Stimulated activated CD4-positive, alpha-beta T cell treated with anti-CD3 and anti-CD28 coated beads, Interleukin-4, amount 100 ng/mL, for 1 hour (primary cell): ENCODE data around the gene MFSD6.
A peak's percentile ranks its signal among the peaks of the same experiment; 100 is the strongest.
"Not testable (repeated sequence)": the region's sequence is repeated elsewhere in the genome, so short reads cannot be mapped to it uniquely, and the experiment has no call there.

Experiments
- DNase-seq: peaks from one replicate; pipeline ENCODE4 v3.0.0-alpha.2; 2020

Gene MFSD6

GRCh38 chr2:190407662-190408537, at the start of gene MFSD6:
Gene MFSD6, plus strand, starts transcription at chr2:190408355. Its CDS starts 27,675 bp downstream, at chr2:190436030.
- peak; percentile 62 for DNase-seq

- DNase-seq: not testable (repeated sequence)
Measured at GRCh38 chr2:190358655-190359448, 49.3 kb upstream of the MFSD6 start.

- DNase-seq: no peak
Measured at GRCh38 chr2:190360561-190360960, 47.6 kb upstream of the MFSD6 start.

- DNase-seq: no peak
Measured at GRCh38 chr2:190360965-190361364, 47.2 kb upstream of the MFSD6 start.

GRCh38 chr2:190361572-190361971, 46.6 kb upstream of the MFSD6 start:
- DNase-seq: no peak

GRCh38 chr2:190362894-190363293, 45.3 kb upstream of the MFSD6 start:
- no peak for DNase-seq

- DNase-seq: no peak
Measured at GRCh38 chr2:190365499-190366204, 42.5 kb upstream of the MFSD6 start.

- no peak for DNase-seq
Measured at GRCh38 chr2:190366248-190366753, 41.9 kb upstream of the MFSD6 start.

GRCh38 chr2:190367091-190367490, 41.1 kb upstream of the MFSD6 start:
- no peak for DNase-seq

- DNase-seq: no peak
Measured at GRCh38 chr2:190369635-190370034, 38.5 kb upstream of the MFSD6 start.

GRCh38 chr2:190376083-190376482, 32.1 kb upstream of the MFSD6 start:
- DNase-seq: no peak

GRCh38 chr2:190376591-190377245, 31.4 kb upstream of the MFSD6 start:
- DNase-seq: no peak

GRCh38 chr2:190378880-190379237, 29.3 kb upstream of the MFSD6 start:
- no peak for DNase-seq

GRCh38 chr2:190379249-190379964, 28.7 kb upstream of the MFSD6 start:
- DNase-seq: no peak

GRCh38 chr2:190380962-190381412, 27.2 kb upstream of the MFSD6 start:
- DNase-seq: no peak

- no peak for DNase-seq
Measured at GRCh38 chr2:190382851-190383250, 25.3 kb upstream of the MFSD6 start.

GRCh38 chr2:190387422-190387821, 20.7 kb upstream of the MFSD6 start:
- DNase-seq: no peak

GRCh38 chr2:190396271-190396670, 11.9 kb upstream of the MFSD6 start:
- DNase-seq: no peak

- no peak for DNase-seq
Measured at GRCh38 chr2:190402986-190403603, 5.1 kb upstream of the MFSD6 start.

- no peak for DNase-seq
Measured at GRCh38 chr2:190404487-190404886, 3.7 kb upstream of the MFSD6 start.

- no peak for DNase-seq
Measured at GRCh38 chr2:190405070-190405469, 3.1 kb upstream of the MFSD6 start.
